Adipose tissue (tissue), 3 donors: Measurements from ENCODE around the gene RTN4R. TPM values are rescaled to one million over a fixed set of nuclear protein-coding genes. Genes with fewer than 3 reads are reported as not detected.

Source experiments
- H3K27ac ChIP-seq: one replicate; pipeline ENCODE4 v1.5.1; 2013; ENCODE audit warnings: low read depth, low read length
- WGBS, 3 donors: extraction: QIAGEN DNeasy Blood & Tissue Kit; methylation state at CpG; one replicate each; pipeline ENCODE4 v1.1.7; 2013; 5-methylcytosine and 5-hydroxymethylcytosine counted together
- polyA plus RNA-seq, 3 donors: library from polyadenylated mRNA; stranded (reverse); fragments of 200-250 nt; gene quantifications; one replicate each; pipeline ENCODE4 v1.2.3, GENCODE V29; 2013
- donor health status: healthy with polysubstance abuse.
- donor health status: Bipolar disorder and iron deficiency.
- donor health status: healthy.

RTN4R gene
- polyA plus RNA-seq, 3 donors = 0.22 to 7.2 (median 0.59) TPM

- whole genome bisulfite sequencing, 3 donors = 76 to 84% (median 81%) methylated on average over 12 of the region's 12 CpGs
- H3K27ac ChIP-seq = no peak overlapping the region
Observed at GRCh38 chr22:20216863-20217499, 51.1 kb downstream of the RTN4R start.

GRCh38 chr22:20215742-20216141 lies 52.4 kb downstream of the RTN4R start:
- 69 to 91% (median 82%) methylated on average over 4 of the region's 4 CpGs for WGBS, 3 donors

DNA sequence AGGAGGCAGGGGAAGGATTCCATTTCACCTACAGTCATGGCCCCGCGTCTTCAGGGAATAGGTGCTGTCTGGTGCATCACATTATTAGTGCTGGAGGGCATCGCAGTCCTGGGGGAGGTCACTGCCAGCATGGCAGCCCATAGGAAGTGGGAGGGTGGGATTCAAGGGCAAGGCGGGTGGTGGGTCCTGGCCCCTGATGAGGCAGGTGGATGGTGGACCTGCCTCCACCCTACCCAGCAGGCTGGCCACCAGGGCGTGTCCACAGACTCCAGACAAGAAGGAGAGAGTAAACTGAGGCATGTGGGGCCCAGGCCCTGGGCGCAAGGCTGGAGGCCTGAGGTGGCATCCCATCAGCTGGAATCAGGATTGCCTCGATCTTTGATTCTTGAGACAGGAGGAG lies 53.3 kb downstream of the RTN4R start:
- no peak overlapping the region for H3K27ac ChIP-seq
- 89 to 97% (median 91%) methylated on average over 7 of the region's 7 CpGs for WGBS, 3 donors

More at GRCh38 chr22:20215742-20216141, 52.4 kb downstream of the RTN4R start:
- no peak overlapping the region for H3K27ac ChIP-seq

DNA sequence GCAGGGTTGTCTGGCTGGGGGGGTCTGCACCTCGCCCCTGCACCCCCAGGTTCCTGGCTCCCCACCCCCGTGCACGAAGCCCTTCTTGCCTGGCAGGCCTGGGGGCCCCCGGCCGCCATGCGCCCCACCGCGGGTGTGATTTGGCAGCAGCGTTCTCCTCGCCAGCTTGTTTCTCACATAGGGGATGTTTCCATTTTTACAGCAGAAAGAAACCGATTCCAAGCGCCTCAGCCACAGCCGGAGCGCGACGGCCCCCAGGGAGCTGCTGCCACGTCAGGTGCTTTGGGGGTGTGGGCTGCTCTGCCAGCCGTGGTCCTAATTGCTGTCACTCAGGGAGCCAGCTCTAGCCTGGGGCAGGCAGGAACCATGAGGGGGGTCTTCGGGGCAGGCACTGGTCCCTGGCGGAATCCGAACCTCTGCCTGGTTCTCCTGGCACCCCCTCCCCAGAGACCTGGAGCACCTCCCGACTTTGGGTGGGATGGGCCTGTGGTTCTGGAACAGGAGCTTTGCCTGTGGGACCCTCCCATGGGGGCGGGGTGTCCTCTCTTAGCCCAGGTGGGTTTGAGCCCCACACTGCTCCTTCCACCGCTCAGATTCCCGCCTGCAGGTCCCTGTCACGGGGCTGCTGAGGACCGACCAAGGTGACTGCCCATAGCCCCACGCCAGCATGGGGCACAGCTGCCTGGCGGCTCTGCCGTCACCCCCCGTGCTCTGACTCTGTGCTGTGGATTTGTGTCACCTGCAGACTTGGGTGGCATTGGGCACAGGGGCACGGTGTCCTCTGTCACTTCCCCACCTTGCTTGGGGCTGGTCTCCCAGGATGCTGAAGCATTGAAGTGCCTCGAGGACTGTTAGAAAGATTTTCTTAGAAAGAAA lies 54.0 kb downstream of the RTN4R start:
- WGBS, 3 donors = 73 to 83% (median 78%) methylated on average over 32 to 33 of the region's 33 CpGs
- no peak overlapping the region for H3K27ac ChIP-seq

- H3K27ac ChIP-seq = no peak overlapping the region
- WGBS, 3 donors = 70 to 86% (median 76%) methylated on average over 27 of the region's 27 CpGs
Observed at GRCh38 chr22:20212754-20213699, 55.1 kb downstream of the RTN4R start.

DNA sequence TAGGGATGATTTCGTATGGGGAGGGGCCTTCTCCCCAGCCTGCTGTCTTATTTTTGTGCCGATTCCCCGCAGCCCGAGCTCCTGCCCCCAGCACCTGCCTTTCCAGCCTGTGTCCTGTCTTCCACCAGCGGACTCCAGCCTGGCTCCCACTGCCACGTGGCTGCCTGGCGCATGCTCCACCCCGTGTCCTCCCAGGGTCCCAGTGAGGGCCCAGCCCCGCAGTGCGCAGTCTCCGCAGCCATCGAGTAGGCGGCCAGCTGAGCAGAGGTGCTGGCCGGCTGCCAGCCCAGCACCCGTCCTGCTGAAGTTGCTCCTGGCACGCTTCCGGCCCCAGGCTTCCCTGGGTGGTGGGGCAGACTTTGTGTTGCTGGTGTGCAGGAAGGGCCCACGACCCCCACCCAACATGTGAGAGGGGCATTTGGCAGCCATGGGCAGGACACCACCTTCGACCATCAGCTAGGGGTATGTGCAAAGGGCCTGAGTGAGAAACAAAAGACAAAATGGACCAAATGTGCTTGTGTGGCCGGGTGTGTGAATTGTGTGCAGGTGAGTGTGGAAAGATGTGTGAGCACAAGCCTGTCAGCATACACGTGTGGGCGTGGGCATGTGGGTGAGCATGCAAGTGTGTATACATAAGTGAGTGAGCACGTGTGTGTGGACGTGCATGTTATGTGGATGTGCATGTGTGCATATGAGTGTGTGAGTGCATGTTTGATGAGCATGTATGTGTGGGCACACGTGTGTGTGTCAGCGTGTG lies 55.9 kb downstream of the RTN4R start:
- H3K27ac ChIP-seq = no peak overlapping the region
- 42 to 67% (median 49%) methylated on average over 26 of the region's 26 CpGs for WGBS, 3 donors

- WGBS, 3 donors = 77 to 86% (median 78%) methylated on average over 10 of the region's 10 CpGs
- H3K27ac ChIP-seq = no peak overlapping the region
Observed at GRCh38 chr22:20211409-20211996, 56.6 kb downstream of the RTN4R start.

GRCh38 chr22:20210473-20211059 lies 57.6 kb downstream of the RTN4R start:
- no peak overlapping the region for H3K27ac ChIP-seq
- WGBS, 3 donors = 73 to 88% (median 79%) methylated on average over 9 of the region's 9 CpGs

GRCh38 chr22:20209761-20210250 lies 58.3 kb downstream of the RTN4R start:
- WGBS, 3 donors = 89 to 93% (median 92%) methylated on average over 11 of the region's 11 CpGs
- no peak overlapping the region for H3K27ac ChIP-seq

DNA sequence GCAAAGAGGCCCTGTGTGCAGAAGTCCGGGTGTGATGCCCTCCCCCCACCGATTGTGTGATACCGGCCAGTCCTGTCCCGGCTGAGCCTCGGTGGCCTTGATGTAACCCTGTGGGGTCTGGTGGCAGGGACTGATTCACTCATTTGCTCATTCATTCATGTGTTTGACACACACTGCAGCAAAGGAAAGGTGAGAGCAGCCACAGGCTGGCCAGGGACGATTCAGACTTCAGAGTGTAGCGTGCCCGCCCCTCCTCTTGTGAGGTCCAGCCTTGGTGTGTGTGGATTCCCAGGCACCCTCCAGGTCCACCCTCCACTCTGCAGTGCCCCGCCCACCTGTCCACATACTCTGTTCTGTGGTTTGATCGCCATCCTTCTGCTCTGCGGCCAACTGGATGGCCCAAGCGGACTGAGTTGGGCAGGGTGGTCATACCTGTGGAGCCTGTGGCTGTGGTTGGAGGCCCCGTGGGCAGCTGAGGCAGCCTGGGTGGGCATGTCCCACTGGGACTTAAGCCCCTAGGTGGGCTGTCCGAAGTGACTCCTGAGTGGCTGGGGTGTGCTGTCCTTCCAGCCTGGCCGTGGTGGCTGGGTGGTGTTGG lies 59.3 kb downstream of the RTN4R start:
- 64 to 91% (median 84%) methylated on average over 15 of the region's 15 CpGs for WGBS, 3 donors
- no peak overlapping the region for H3K27ac ChIP-seq

GRCh38 chr22:20207277-20208025 lies 60.7 kb downstream of the RTN4R start:
- H3K27ac ChIP-seq = no peak overlapping the region
- 62 to 78% (median 62%) methylated on average over 9 to 11 of the region's 11 CpGs for WGBS, 3 donors

DNA sequence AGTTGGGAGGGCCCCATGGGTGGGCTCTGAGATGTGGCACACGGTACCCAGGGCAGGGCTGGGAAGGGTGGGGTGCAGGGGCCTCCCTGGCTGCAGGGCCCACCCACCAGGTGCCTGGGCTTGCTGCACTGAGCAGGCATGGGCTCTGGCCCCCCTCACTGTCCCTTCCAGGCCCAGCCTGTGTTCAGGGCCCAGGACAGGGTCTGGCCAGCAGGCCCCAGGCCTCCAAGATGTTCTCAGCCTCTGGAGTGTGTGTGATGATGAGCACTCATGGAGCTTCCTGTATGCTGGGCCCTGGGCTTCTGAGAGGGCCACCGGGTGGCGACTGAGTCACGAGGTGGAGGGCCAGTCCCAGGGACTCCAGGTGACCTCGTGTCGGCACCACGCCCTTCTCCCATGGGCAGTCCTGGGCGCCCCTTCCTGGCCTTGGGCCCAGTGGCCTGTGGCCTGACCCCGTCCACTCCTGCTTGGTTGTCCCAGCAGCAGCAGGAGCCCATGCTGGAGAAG lies 61.4 kb downstream of the RTN4R start:
- 30 to 43% (median 32%) methylated on average over 9 of the region's 9 CpGs for WGBS, 3 donors
- no peak overlapping the region for H3K27ac ChIP-seq

DNA sequence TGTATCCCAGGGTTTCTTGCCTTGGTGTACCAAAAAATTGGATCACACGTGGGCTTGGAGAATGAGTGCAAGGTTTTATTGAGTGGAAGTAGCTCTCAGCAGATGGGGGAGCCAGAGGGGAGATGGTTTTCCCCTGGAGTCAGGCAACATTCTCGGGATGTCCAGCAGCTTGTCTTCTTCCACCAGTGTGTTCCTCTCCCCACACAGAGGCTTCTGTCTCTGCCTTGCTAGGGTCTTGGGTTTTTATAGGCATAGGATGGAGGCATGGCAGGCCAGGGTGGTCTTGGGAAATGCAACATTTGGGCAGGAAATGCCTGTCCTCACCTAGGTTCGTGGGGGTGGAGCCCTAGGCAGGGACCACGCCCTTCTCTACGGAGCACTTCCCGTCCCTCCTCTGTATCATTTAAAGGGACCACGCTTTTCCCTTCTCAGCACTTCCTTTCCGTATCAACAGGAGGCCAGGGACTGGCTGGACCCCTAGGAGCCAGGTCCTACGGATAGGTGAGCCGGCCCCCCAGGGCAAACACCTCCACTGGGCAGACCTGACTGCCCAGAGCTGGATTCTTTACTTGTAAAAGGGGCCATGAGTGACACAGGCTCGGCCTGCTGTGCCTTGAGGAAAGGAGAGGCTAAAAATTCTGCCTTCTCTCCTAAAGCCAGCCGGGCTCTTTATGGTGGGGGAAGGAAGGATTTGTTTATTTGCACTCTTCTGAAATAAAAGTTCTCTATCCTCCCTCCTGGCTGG lies 62.0 kb downstream of the RTN4R start:
- 8 to 34% (median 12%) methylated on average over 12 of the region's 12 CpGs for WGBS, 3 donors
- no peak overlapping the region for H3K27ac ChIP-seq

GRCh38 chr22:20205464-20205963 lies 62.6 kb downstream of the RTN4R start:
- 79 to 88% (median 84%) methylated on average over 15 of the region's 15 CpGs for WGBS, 3 donors

DNA sequence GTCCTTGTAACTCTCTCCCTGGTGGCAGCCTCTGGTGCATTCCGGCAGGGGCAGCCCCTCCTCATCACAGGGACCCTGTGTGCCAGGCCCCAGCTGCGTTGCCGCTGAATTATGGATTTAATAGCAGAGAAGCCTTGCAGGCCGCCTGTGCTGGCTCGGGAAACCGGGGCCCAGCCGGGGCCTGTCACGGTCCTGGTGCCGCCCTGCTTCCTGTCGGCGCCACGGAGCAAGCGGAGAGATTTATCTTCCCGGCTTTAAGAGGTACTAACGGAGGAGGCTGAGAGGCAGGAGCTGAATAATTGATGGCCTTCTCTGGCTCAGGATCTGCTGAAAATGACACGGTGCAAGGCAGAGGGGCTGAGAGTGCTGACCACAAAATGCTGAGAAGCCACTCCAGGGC lies 63.3 kb downstream of the RTN4R start:
- 41 to 66% (median 63%) methylated on average over 16 of the region's 16 CpGs for WGBS, 3 donors
- no peak overlapping the region for H3K27ac ChIP-seq

More at GRCh38 chr22:20205464-20205963, 62.6 kb downstream of the RTN4R start:
- no peak overlapping the region for H3K27ac ChIP-seq
